NCI-H2227 (cell line): ENCODE measurements around the gene DSG3.

Source experiments
- DNase-seq: peaks from one replicate; lab custom pipeline; 2025; ENCODE audit not compliant: unreplicated experiment; lab: John Stamatoyannopoulos, UW

Gene DSG3

GRCh38 chr18:31513189-31513935, 65.8 kb downstream of the DSG3 start:
- no peak for DNase-seq

GRCh38 chr18:31516437-31516836, 68.9 kb downstream of the DSG3 start:
- DNase-seq = peak; percentile 18

- no peak for DNase-seq
These were observed 78.8 kb downstream of the DSG3 start for GRCh38 chr18:31526374-31526773.
